AG04450 (cell line): ENCODE data around the gene MRPS16. TPM values are rescaled to one million over a fixed set of nuclear protein-coding genes. Genes with fewer than 3 reads are reported as not detected.

Source experiments
- CTCF ChIA-PET: fragments of 300-600, 350-600 bp; formaldehyde crosslinking; extraction: SDS; loops from one replicate; lab custom pipeline; 2022; ENCODE audit warnings: antibody characterized with exemption, inconsistent platforms; lab: Charles Lee
- POLR2A ChIA-PET: fragments of 350-600 bp; formaldehyde crosslinking; extraction: SDS; loops from one replicate; lab custom pipeline; 2021; ENCODE audit warnings: antibody characterized with exemption, inconsistent platforms; lab: Yijun Ruan, JAX
- DNase-seq: peaks from one replicate; pipeline ENCODE4 v3.0.0-alpha.2; 2011; ENCODE audit warnings: low read depth, low spot score
- H3K27ac ChIP-seq: one replicate; pipeline ENCODE4 v1.5.1; 2012; ENCODE audit warnings: low read depth, low read length, control low read depth
- H3K27me3 ChIP-seq: one replicate; pipeline ENCODE4 v1.6.0; 2012; ENCODE audit warnings: low read length; ENCODE audit not compliant: control insufficient read depth, insufficient read depth
- H3K4me3 ChIP-seq: 2 replicates; pipeline ENCODE4 v1.5.1; 2011; ENCODE audit warnings: mild to moderate bottlenecking, low read depth, low read length, control low read depth
- H3K9me3 ChIP-seq: 2 replicates; pipeline ENCODE4 v1.5.1; 2012; ENCODE audit warnings: low read length; ENCODE audit not compliant: control insufficient read depth, insufficient read depth
- polyA plus RNA-seq: library from polyadenylated mRNA; depleted of rRNA; stranded (reverse); fragments of >200 nt; gene quantifications from 2 replicates; pipeline ENCODE4 v1.2.3, GENCODE V29; 2011; rRNA removed
- small RNA-seq: library from RNA; depleted of rRNA; stranded (forward); fragments of <200 nt; gene quantifications from one replicate; pipeline ENCODE3, GENCODE V24; 2012; ENCODE audit warnings: low read depth; ENCODE audit not compliant: insufficient read length
- TF ChIP-seq, protein P1 (sequence below): IDR thresholded peaks from 2 replicates; pipeline ENCODE4 v1.5.1; 2011; ENCODE audit warnings: low read depth, low read length, control low read depth, inconsistent platforms

MRPS16 gene
- polyA plus RNA-seq, 1 experiment = 67.7 TPM

DNA sequence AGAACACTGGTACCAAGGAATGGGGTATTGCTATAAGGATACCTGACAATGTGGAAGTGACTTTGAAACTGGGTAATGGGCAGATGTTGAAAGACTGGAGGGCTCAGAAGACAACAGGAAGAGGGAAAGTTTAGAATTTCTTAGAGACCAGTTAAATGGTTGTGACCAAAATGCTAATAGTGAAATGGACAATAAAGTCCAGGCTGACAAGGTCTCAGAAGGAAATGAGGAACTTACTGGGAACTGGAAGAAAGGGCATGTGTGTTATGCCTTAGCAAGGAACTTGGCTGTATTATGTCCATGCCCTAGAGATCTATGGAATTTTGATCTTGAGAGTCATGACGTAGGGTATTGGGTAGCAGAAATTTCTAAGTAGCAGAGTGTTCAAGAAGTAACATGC lies 46.6 kb downstream of the MRPS16 start:
- Histone ChIP-seq H3K9me3 (peaks cover 4% of the 10 kb centered on the region; the same call in 1 of the 2 replicates), H3K27me3 (no peaks in the 10 kb centered on the region), H3K4me3 (no peak overlapping the region), H3K27ac (no peak overlapping the region)
- ChIA-PET POLR2A (no interaction called here), CTCF (no interaction called here)
- no peak for DNase-seq
- TF ChIP-seq, protein P1, sequence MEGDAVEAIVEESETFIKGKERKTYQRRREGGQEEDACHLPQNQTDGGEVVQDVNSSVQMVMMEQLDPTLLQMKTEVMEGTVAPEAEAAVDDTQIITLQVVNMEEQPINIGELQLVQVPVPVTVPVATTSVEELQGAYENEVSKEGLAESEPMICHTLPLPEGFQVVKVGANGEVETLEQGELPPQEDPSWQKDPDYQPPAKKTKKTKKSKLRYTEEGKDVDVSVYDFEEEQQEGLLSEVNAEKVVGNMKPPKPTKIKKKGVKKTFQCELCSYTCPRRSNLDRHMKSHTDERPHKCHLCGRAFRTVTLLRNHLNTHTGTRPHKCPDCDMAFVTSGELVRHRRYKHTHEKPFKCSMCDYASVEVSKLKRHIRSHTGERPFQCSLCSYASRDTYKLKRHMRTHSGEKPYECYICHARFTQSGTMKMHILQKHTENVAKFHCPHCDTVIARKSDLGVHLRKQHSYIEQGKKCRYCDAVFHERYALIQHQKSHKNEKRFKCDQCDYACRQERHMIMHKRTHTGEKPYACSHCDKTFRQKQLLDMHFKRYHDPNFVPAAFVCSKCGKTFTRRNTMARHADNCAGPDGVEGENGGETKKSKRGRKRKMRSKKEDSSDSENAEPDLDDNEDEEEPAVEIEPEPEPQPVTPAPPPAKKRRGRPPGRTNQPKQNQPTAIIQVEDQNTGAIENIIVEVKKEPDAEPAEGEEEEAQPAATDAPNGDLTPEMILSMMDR = no peak

DNA sequence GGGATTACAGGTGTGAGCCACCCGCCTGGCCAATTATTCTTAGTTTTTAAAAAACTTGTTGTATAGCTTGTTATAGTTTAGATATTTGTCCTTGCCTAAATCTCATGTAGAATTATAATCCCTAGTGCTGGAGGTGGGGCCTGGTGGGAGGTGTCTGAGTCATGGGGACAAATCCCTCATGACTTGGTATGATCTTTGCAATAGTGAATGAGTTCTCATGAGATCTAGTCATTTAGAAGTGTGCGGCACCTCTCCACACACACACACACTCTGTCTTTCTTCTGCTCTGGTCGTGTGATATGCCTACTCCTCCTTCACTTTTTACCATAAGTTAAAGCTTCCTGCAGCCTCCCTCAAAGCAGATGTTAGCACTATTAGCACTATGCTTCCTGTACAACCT lies 47.4 kb downstream of the MRPS16 start:
- no peak overlapping the region for H3K4me3 ChIP-seq
- ChIA-PET POLR2A (no interaction called here), CTCF (no interaction called here)
- TF ChIP-seq, protein P1 = no peak
- DNase-seq = no peak
- H3K9me3 ChIP-seq = peaks cover 4% of the 10 kb centered on the region; the same call in 1 of the 2 replicates
- H3K27ac ChIP-seq = no peak overlapping the region
- no peaks in the 10 kb centered on the region for H3K27me3 ChIP-seq

Small RNAs within 50 kb of the gene (small RNA-seq; reads per million reads assigned to genes)
- gene RNU6-833P = not detected

Other genes starting within 250 kb of the MRPS16 start
- gene P4HA1, start 155.8 kb downstream of the MRPS16 start, polyA plus RNA-seq = 176 and 245 TPM in 2 replicates
- gene NUDT13, start 142.2 kb downstream of the MRPS16 start, polyA plus RNA-seq = 1.4 TPM in 2 replicates
- 36.1 and 43.9 TPM in 2 replicates for gene ECD, start 84.6 kb downstream of the MRPS16 start, polyA plus RNA-seq
- gene FAM149B1, start 84.5 kb downstream of the MRPS16 start, polyA plus RNA-seq = 35.8 and 42.9 TPM in 2 replicates
- gene DNAJC9, start 5.4 kb downstream of the MRPS16 start, polyA plus RNA-seq = 13.1 and 18.7 TPM in 2 replicates
- 0.16 and 0.24 TPM in 2 replicates for gene CFAP70, start 106.2 kb upstream of the MRPS16 start, polyA plus RNA-seq
- gene ANXA7, start 161.4 kb upstream of the MRPS16 start, polyA plus RNA-seq = 117 TPM in 2 replicates
- 1.2 and 1.4 TPM in 2 replicates for gene MSS51, start 180.9 kb upstream of the MRPS16 start, polyA plus RNA-seq
- 35.9 and 41.8 TPM in 2 replicates for gene PPP3CB, start 243.4 kb upstream of the MRPS16 start, polyA plus RNA-seq